HG03469 (cell line): Measurements from ENCODE around the gene RAB11B.
A peak's percentile ranks its signal among the peaks of the same experiment; 100 is the strongest.
"Not testable (repeated sequence)": the region's sequence is repeated elsewhere in the genome, so short reads cannot be mapped to it uniquely, and the experiment has no call there.

ENCODE experiments used
- ATAC-seq: cut with Tn5 transposase; IDR thresholded peaks from one replicate; pipeline ENCODE4 v1.9.1; 2021; ENCODE audit warnings: mild to moderate bottlenecking, moderate library complexity, moderate number of reproducible peaks; ENCODE audit not compliant: unreplicated experiment

RAB11B gene

GRCh38 chr19:8370176-8371010 is 19.8 kb upstream of the RAB11B start:
- ATAC-seq: no peak

- ATAC-seq: no peak
Measured at GRCh38 chr19:8371011-8371804, 19.0 kb upstream of the RAB11B start.

DNA sequence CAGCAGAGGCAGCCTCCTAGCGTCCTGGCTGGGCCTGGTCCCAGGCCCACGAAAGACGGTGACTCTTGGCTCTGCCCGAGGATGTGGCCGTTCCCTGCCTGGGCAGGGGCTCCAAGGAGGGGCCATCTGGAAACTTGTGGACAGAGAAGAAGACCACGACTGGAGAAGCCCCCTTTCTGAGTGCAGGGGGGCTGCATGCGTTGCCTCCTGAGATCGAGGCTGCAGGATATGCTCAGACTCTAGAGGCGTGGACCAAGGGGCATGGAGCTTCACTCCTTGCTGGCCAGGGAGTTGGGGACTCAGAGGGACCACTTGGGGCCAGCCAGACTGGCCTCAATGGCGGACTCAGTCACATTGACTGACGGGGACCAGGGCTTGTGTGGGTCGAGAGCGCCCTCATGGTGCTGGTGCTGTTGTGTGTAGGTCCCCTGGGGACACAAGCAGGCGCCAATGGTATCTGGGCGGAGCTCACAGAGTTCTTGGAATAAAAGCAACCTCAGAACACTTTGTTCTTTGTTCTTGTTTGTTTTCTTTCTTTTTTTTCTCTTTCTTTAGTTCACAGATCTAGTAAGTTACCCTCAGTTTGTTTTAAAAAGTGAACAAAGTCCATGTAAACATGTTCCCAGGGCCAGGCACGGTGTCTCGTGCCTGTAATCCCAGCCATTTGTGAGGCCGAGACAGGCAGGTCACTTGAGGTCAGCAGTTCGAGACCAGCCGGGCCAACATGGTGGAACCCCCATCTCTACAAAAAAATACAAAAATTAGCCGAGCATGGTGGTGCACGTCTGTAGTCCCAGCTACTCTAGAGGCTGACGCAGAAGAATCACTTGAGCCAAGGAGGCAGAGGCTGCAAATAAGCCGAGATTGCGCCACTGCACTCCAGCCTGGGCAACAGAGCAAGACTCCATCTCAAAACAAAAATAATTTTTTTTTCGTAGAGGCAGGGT is 16.0 kb upstream of the RAB11B start:
- no peak for ATAC-seq

GRCh38 chr19:8375766-8376165 is 14.4 kb upstream of the RAB11B start:
- not testable (repeated sequence) for ATAC-seq

GRCh38 chr19:8376373-8376974 is 13.7 kb upstream of the RAB11B start:
- not testable (repeated sequence) for ATAC-seq

DNA sequence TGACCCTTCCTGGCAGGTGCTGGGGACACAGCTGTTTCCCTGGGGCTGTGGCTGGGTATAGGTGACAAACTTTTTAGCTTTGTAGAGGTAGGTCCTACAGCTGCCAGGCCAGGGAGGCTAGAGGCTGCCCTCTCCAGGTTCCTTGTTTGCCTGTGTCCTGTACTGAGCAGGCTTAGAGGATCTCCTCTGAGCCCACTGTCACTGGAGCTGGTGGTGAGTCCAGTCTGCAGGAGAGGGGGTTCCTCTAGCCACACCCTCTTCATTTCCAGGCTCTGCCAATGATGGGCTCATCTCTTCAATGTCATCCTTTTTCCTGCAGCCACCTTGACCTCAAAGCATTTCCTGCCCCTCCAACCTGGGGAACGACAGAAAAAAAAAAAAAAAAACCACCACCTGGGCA is 12.6 kb upstream of the RAB11B start:
- ATAC-seq: no peak

DNA sequence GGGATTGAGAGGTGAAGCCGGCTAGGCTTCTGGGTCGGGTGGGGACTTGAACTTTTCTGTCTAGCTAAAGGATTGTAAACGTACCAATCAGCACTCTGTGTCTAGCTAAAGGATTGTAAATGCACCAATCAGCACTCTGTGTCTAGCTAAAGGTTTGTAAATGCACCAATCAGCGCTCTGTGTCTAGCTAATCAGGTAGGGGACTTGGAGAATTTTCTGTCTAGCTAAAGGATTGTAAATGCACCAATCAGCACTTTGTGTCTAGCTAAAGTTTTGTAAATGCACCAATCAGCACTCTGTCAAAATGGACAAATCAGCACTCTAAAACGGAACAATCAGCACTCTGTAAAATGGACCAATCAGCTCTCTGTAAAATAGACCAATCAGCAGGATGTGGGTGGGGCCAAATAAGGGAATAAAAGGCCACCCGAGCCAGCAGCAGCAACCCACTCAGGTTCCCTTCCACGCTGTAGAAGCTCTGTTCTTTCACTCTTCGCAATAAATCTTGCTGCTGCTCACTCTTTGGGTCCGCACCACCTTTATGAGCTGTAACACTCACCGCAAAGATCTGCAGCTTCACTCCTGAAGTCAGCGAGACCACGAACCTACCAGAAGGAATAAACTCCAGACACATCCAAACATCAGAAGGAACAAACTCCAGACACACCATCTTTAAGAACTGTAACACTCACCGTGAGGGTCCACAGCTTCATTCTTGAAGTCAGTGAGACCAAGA is 10.8 kb upstream of the RAB11B start:
- not testable (repeated sequence) for ATAC-seq

DNA sequence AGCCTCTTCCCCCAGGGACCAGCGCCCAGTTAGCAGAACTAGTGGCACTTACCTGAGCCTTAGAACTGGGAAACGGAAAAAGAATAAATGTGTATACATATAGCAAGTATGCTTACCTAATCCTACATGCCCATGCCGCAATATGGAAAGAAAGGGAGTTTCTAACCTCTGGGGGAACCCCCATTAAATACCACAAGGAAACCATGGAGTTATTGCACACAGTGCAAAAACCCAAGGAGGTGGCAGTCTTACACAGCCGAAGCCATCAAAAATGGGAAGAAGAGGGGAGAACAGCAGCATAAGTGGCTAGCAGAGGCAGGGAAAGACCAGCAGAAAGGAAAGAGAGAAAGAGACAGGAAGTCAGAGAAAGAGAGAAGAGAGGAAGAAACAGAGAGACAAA is 5.6 kb upstream of the RAB11B start:
- ATAC-seq: not testable (repeated sequence)

DNA sequence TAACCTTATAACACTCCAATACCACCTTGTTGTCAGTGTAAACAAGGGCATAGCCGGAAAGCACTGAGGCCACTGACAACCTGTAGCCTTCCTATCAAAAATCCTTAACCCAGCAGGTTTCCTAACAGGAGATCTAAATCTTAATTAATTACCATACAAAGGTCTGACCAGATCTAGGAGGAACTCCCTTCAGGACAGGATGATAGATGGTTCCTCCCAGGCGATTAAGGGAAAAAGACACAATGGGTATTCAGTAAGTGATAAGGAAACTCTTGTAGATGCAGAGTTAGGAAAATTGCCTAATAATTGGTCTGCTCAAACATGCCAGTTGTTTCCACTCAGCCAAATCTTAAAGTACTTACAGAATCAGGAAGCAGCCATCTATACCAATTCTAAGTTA is 5.1 kb upstream of the RAB11B start:
- ATAC-seq: not testable (repeated sequence)

- not testable (repeated sequence) for ATAC-seq
Measured at GRCh38 chr19:8385566-8385965, 4.6 kb upstream of the RAB11B start.

DNA sequence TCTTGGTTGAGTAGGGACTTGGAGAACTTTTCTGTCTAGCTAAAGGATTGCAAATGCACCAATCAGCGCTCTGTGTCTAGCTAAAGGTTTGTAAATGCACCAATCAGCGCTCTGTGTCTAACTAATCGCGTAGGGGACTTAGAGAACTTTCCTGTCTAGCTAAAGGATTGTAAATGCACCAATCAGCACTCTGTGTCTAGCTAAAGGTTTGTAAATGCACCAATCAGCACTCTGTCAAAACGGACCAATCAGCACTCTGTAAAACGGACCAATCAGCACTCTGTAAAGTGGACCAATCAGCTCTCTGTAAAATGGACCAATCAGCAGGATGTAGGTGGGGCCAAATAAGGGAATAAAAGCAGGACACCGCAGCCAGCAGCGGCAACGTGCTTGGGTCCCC is 3.7 kb upstream of the RAB11B start:
- ATAC-seq: not testable (repeated sequence)

DNA sequence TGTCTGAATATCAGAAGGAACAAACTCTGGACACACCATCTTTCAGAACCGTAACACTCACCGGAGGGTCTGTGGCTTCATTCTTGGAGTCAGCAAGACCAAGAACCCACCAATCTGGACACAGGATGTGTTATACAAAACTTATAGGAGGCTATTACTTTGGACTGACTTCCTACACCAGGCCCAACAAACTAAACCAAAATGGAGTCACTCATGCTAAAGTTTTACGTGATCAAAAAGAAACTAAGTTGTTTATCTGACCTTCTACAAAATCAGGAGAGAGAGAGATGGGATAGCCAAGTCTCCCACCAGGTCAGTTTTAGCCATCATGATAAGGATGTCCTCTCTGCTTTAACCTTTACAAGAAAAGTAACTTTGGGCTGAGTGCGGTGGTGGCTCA is 3.2 kb upstream of the RAB11B start:
- no peak for ATAC-seq

DNA sequence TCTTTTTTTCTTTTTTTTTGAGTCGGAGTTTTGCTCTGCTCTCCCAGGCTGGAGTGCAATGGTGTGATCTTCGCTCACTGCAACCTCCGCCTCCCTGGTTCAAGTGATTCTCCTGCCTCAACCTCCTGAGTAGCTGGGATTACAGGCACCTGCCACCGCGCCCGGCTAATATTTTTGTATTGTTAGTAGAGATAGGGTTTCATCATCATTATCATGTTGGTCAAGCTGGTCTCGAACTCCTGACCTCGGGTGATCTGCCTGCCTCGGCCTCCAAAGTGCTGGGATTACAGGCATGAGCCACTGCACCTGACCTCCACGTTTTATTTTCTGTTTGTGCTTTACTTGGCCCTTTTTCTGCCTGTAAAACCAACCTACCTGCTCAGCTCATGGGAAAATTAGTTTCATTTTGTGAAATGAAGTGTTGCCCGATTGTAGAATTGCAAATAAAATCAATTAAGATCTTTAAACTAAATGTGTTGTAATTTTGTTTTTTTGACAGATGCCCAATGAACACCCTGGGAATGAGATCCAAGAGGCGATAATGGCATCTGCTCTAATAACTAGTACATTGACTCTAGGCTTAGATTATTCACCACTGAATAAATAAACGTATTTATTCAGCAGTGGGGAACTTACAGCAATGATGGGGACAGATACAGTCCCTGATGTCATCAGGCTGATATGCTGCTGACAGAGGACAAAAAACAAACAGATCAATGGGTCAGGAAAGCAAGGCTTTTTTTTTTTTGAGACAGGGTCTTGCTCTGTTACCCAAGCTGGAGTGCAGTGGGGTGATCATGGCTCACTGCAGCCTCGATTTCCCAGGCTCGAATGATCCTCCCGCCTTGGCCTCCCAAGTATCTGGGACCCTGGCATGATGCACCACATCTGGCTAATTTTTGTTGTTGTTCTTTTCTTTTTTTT is 2.2 kb upstream of the RAB11B start:
- no peak for ATAC-seq

DNA sequence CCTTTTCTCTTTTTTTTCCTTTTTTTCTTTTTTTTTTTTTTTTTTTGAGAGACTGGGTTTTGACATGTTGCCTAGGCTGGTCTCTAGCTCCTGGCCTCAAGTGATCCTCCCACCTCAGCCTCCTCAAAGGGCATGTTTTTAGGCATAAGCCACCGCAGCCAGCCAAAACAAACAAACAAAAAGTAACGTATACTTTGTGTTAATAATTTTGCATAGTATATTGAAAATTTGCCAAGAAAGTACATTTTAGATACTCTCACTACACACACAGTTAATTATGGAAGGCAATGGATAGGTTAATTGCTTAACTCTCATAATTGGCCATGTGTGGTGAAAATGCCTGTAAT is 1.6 kb upstream of the RAB11B start:
- no peak for ATAC-seq

GRCh38 chr19:8390617-8390981 is 439 bp downstream of the RAB11B start:
- ATAC-seq: peak; percentile 16

DNA sequence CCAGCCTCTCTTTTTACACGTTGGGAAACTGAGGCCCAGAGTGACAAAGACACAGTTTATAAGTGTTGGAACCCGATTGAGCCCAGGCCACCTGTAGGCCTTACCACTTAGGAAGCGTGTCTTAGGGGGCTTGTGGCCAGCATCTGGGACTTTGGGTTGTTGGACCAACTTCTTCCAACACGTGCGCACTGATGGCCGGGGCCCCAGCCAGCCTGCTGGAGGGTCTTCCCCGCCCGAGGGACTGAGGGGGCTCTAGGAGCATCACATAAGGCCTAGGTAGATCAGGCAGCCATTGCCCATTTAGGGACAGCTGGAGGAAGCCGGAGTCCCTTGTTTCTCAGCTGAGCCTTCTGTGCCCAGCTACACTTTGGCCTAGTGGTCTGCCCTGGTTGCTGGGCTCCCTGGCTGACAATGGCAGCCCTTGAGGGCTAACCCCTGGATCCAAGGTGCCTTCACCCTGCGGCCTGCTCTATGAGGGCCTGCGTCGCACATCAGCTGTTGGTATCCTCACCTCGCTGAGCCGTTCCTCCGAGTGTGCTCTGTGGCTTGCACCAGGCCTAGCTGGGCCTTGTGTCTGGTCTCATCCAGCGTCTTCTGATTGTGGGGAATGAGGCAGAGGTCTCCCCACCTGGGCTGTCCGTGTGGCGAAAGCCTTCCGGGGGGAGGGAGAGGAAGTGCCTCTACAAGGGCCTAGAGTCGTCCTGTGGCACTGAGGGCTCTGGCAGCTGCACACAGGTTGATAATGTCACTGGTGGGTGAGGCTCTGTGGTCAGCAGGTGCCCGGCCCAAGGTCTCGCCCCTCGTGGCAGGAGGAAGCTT is 1.2 kb downstream of the RAB11B start:
- ATAC-seq: no peak

DNA sequence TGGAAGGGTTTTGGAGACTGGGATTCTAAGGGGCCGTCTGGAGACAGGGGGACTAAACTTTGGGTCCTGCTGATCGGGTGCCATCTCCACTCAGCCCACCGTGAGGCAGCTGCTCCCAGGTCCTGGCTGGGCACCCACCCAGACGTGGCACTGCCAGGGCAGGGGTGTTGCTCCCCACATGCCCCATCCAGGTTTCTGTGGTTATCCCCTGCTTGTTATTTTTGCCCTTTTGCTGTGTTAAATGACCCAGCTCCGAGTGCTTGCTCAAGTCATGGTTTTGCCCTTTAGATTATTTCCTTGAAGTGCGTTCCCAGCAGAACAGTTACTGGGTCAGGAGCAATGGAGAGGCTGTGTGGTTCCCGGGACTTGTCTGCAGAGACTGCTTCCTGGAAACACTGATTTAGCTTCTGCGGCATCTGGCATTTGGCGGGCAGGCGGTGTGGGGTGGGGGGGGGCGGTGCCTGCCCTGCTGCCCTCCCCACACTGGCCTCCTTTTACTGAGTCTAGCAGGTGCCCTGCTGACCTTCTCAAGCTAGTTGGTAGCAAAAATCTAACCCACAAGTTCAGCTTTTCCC is 1.9 kb downstream of the RAB11B start:
- ATAC-seq: no peak
